HFFc6 (cell line): ENCODE results near the gene TTLL12. TPM values are rescaled to one million over a fixed set of nuclear protein-coding genes. Genes with fewer than 3 reads are reported as not detected.

Experiments
- DNase-seq: peaks from one replicate; pipeline ENCODE4 v3.0.0-alpha.2; 2018
- H3K27ac Mint-ChIP-seq: 2 replicates; pipeline ENCODE4 v1.8.0; 2020; ENCODE audit warnings: mild to moderate bottlenecking, mixed read lengths
- H3K27me3 Mint-ChIP-seq: 2 replicates; pipeline ENCODE4 v1.8.0; 2021; ENCODE audit warnings: mild to moderate bottlenecking, moderate library complexity, mixed read lengths; ENCODE audit not compliant: insufficient read depth
- H3K36me3 Mint-ChIP-seq: 2 replicates; pipeline ENCODE4 v1.8.0; 2021; ENCODE audit warnings: low read depth, mixed read lengths
- H3K4me1 Mint-ChIP-seq: 2 replicates; pipeline ENCODE4 v1.8.0; 2020; ENCODE audit warnings: low read depth, mixed read lengths
- H3K4me3 Mint-ChIP-seq: 2 replicates; pipeline ENCODE4 v1.8.0; 2020; ENCODE audit warnings: mild to moderate bottlenecking, moderate library complexity, mixed read lengths
- H3K9me3 Mint-ChIP-seq: 2 replicates; pipeline ENCODE4 v1.8.0; 2020; ENCODE audit warnings: mild to moderate bottlenecking, mixed read lengths
- CTCF ChIP-seq: fragments of 200-600 bp; sonication (generic); IDR thresholded peaks from 2 replicates; pipeline ENCODE4 v1.5.0; 2021; ENCODE audit warnings: antibody characterized with exemption, mild to moderate bottlenecking
- total RNA-seq, 6 experiments: library from RNA; stranded (reverse); fragmentation: NEBNext Ultra II Directional; extraction: Animal tissue kit (Norgen Biotek cat#: 25700); gene quantifications; 2 replicates in 1 of 6; 3 replicates in 5 of 6; pipeline ENCODE4 v1.2.3, GENCODE V29; 2021

TTLL12 gene
- total RNA-seq, 6 experiments from 2014 or later = 33.9 to 42.4 (median 38.7) TPM

DNA sequence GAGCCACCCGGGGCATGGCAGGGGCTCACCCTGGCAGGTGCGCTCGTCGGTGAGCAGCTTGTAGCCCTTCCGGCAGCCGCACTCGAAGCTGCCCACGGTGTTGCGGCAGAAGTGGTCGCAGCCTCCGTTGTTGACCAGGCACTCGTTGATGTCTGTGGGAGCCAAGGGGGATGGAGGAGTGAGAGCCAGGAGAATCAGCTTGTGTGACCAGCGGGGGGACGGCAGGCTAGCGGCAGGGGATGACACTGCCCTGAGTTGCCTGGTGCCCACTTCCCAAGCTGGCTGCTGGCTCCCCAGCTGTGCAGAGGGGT, 44.7 kb upstream of the TTLL12 start:
- no peaks in the 10 kb centered on the region for H3K36me3 Mint-ChIP-seq
- no peak overlapping the region for H3K27ac Mint-ChIP-seq
- H3K9me3 Mint-ChIP-seq = no peaks in the 10 kb centered on the region
- no peak for TF ChIP-seq CTCF
- no peaks in the 10 kb centered on the region for H3K4me1 Mint-ChIP-seq
- DNase-seq = no peak
- no peak overlapping the region for H3K4me3 Mint-ChIP-seq
- H3K27me3 Mint-ChIP-seq = peaks cover 41% of the 10 kb centered on the region

- Mint-ChIP-seq H3K4me3 (no peak overlapping the region), H3K9me3 (no peaks in the 10 kb centered on the region), H3K27me3 (peaks cover 41% of the 10 kb centered on the region), H3K27ac (no peak overlapping the region), H3K4me1 (peaks cover 2% of the 10 kb centered on the region), H3K36me3 (no peaks in the 10 kb centered on the region)
- DNase-seq = peak; percentile 30
- TF ChIP-seq CTCF = peak; percentile 92
Measured at GRCh38 chr22:43230971-43231723, 44.2 kb upstream of the TTLL12 start.

GRCh38 chr22:43230571-43230970, 43.6 kb upstream of the TTLL12 start:
- no peak for DNase-seq
- TF ChIP-seq CTCF = no peak
- no peak overlapping the region for H3K27ac Mint-ChIP-seq
- no peaks in the 10 kb centered on the region for H3K36me3 Mint-ChIP-seq
- no peaks in the 10 kb centered on the region for H3K9me3 Mint-ChIP-seq
- peaks cover 8% of the 10 kb centered on the region for H3K4me1 Mint-ChIP-seq
- no peak overlapping the region for H3K4me3 Mint-ChIP-seq
- H3K27me3 Mint-ChIP-seq = peaks cover 39% of the 10 kb centered on the region

DNA sequence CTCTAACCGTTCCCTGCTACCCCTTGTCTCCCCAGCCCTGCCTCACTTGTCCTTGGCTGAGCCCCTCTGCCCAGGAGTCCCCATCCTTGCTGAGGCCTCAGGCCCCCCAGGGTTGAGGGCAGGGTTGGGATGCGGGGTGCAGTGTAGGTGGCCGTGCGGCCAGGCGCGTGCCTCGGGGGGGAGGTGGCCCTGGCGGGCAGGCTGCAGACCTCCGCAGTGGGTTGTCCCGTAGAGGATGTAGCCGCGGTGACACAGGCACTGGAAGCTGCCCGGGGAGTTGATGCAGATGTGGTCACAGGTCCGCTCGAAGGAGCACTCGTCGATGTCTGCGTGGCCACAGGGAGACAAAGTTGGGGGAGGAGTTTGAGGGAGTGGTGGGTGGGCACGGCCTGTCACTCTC, 41.9 kb upstream of the TTLL12 start:
- Mint-ChIP-seq H3K36me3 (no peaks in the 10 kb centered on the region), H3K27me3 (peaks cover 39% of the 10 kb centered on the region), H3K9me3 (no peaks in the 10 kb centered on the region), H3K27ac (no peak overlapping the region), H3K4me1 (peaks cover 8% of the 10 kb centered on the region), H3K4me3 (no peak overlapping the region)
- no peak for TF ChIP-seq CTCF
- DNase-seq = no peak

GRCh38 chr22:43228330-43228729, 41.4 kb upstream of the TTLL12 start:
- Mint-ChIP-seq H3K4me3 (no peak overlapping the region), H3K27ac (no peak overlapping the region), H3K9me3 (no peaks in the 10 kb centered on the region), H3K27me3 (peaks cover 39% of the 10 kb centered on the region), H3K4me1 (peaks cover 8% of the 10 kb centered on the region), H3K36me3 (no peaks in the 10 kb centered on the region)
- peak; percentile 69 for TF ChIP-seq CTCF
- no peak for DNase-seq
